LNCaP clone FGC (cell line): Measurements from ENCODE around the gene HECTD1.
"Not testable (repeated sequence)": the region's sequence is repeated elsewhere in the genome, so short reads cannot be mapped to it uniquely, and the experiment has no call there.

Experiments used
- DNase-seq: peaks from one replicate; pipeline ENCODE4 v3.0.0-alpha.2; 2011; ENCODE audit warnings: low read depth
- H3K4me3 ChIP-seq: 2 replicates; pipeline ENCODE4 v1.5.1; 2011; ENCODE audit warnings: mild to moderate bottlenecking, low read depth, low read length, control low read depth
- CTCF ChIP-seq: IDR thresholded peaks from 2 replicates; pipeline ENCODE4 v1.5.1; 2012; ENCODE audit warnings: mild to moderate bottlenecking; ENCODE audit not compliant: control insufficient read depth, insufficient read depth; ENCODE audit errors: extremely low read depth

HECTD1 gene

GRCh38 chr14:31203414-31203742 is 4.2 kb downstream of the HECTD1 start:
- no peak for TF ChIP-seq CTCF
- no peak overlapping the region for H3K4me3 ChIP-seq
- DNase-seq: no peak

GRCh38 chr14:31201111-31201510 is 6.5 kb downstream of the HECTD1 start:
- DNase-seq: no peak
- no peak overlapping the region for H3K4me3 ChIP-seq
- TF ChIP-seq CTCF: no peak

- no peak overlapping the region for H3K4me3 ChIP-seq
- TF ChIP-seq CTCF: no peak
- DNase-seq: no peak
Observed at GRCh38 chr14:31200702-31200990, 6.9 kb downstream of the HECTD1 start.

- H3K4me3 ChIP-seq: no peak overlapping the region
- no peak for TF ChIP-seq CTCF
- no peak for DNase-seq
Observed at GRCh38 chr14:31197671-31198070, 9.9 kb downstream of the HECTD1 start.

- TF ChIP-seq CTCF: no peak
- no peak for DNase-seq
- H3K4me3 ChIP-seq: no peak overlapping the region
Observed at GRCh38 chr14:31196839-31197492, 10.6 kb downstream of the HECTD1 start.

GRCh38 chr14:31194661-31195060 is 12.9 kb downstream of the HECTD1 start:
- DNase-seq: no peak
- no peak overlapping the region for H3K4me3 ChIP-seq
- TF ChIP-seq CTCF: no peak

- no peak for TF ChIP-seq CTCF
- no peak overlapping the region for H3K4me3 ChIP-seq
- DNase-seq: no peak
Observed at GRCh38 chr14:31194095-31194494, 13.5 kb downstream of the HECTD1 start.

- not testable (repeated sequence) for H3K4me3 ChIP-seq, DNase-seq
Observed at GRCh38 chr14:31192544-31192943, 15.0 kb downstream of the HECTD1 start.
